Lower leg skin (tissue), 3 donors: ENCODE data around the gene MTAP.

ENCODE experiments used
- POLR2A ChIP-seq, 2 donors: fragments of 450-650 bp; IDR thresholded peaks; one replicate each; pipeline ENCODE4 v1.6.1; 2016 to 2017; ENCODE audit warnings: antibody characterized with exemption in 2 of 2, mild to moderate bottlenecking in 1 of 2, moderate library complexity in 1 of 2
- TF ChIP-seq, protein P1 (sequence below), 3 donors: fragments of 450-650 bp; IDR thresholded peaks; one replicate each; pipeline ENCODE4 v1.5.1; 2016; ENCODE audit warnings: antibody characterized with exemption in 3 of 3, mild to moderate bottlenecking in 3 of 3, moderate library complexity in 2 of 3

DNA sequence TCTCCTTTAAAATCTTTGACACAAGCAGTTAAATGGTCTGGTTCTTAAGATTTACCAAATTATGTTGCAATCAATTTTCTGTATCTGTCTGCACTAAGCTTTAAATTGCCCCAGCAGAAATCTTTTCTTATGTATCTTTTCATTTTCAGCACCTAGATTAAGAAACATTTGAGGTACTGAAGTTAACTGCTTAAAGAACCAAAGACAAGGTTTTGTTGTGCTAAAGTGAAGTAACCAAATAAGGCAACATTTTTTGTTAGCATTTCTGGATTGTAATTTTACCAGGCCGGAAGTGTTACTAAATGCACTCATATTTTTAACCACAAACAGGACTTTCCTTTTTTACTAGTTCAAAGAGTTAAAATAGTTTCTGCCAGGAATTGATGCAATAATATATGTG, 24.1 kb upstream of the MTAP start:
- TF ChIP-seq POLR2A (IDR thresholded peaks at IDR 0.05), result no peak
- TF ChIP-seq, protein P1, sequence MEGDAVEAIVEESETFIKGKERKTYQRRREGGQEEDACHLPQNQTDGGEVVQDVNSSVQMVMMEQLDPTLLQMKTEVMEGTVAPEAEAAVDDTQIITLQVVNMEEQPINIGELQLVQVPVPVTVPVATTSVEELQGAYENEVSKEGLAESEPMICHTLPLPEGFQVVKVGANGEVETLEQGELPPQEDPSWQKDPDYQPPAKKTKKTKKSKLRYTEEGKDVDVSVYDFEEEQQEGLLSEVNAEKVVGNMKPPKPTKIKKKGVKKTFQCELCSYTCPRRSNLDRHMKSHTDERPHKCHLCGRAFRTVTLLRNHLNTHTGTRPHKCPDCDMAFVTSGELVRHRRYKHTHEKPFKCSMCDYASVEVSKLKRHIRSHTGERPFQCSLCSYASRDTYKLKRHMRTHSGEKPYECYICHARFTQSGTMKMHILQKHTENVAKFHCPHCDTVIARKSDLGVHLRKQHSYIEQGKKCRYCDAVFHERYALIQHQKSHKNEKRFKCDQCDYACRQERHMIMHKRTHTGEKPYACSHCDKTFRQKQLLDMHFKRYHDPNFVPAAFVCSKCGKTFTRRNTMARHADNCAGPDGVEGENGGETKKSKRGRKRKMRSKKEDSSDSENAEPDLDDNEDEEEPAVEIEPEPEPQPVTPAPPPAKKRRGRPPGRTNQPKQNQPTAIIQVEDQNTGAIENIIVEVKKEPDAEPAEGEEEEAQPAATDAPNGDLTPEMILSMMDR (IDR thresholded peaks at IDR 0.05), result no peak
